SK-N-SH treated with all-trans-retinoic acid at 6 μM for 48 hours (cell line): ENCODE measurements around the gene CEP63.

Source experiments
- ESRRG ChIP-seq: fragments of 250-450 bp; sonication (Bioruptor Pico); IDR thresholded peaks from 2 replicates; pipeline ENCODE4 v1.6.1; 2021; ENCODE audit warnings: mild to moderate bottlenecking
- PATZ1 ChIP-seq: fragments of 250-450 bp; sonication (Bioruptor Pico); IDR thresholded peaks from 2 replicates; pipeline ENCODE4 v1.8.0; 2020; ENCODE audit warnings: mild to moderate bottlenecking, moderate library complexity, borderline replicate concordance
- SNAI2 ChIP-seq: fragments of 250-450 bp; sonication (Bioruptor Pico); IDR thresholded peaks from 2 replicates; pipeline ENCODE4 v1.5.0; 2020; ENCODE audit warnings: mild to moderate bottlenecking, moderate library complexity
- ZFP3 ChIP-seq: fragments of 250-450 bp; sonication (Bioruptor Pico); IDR thresholded peaks from 2 replicates; pipeline ENCODE4 v1.5.0; 2020; ENCODE audit warnings: mild to moderate bottlenecking, moderate library complexity
- ZFP30 ChIP-seq: fragments of 450-650 bp; formaldehyde crosslinking; IDR thresholded peaks from 2 replicates; pipeline ENCODE4 v1.5.0; 2022; ENCODE audit warnings: mild to moderate bottlenecking, moderate library complexity
- TF ChIP-seq, protein P1 (sequence below): fragments of 250-450 bp; sonication (Bioruptor Pico); IDR thresholded peaks from 2 replicates; pipeline ENCODE4 v1.8.0; 2021; ENCODE audit warnings: low read depth, mild to moderate bottlenecking, moderate library complexity, borderline replicate concordance

DNA sequence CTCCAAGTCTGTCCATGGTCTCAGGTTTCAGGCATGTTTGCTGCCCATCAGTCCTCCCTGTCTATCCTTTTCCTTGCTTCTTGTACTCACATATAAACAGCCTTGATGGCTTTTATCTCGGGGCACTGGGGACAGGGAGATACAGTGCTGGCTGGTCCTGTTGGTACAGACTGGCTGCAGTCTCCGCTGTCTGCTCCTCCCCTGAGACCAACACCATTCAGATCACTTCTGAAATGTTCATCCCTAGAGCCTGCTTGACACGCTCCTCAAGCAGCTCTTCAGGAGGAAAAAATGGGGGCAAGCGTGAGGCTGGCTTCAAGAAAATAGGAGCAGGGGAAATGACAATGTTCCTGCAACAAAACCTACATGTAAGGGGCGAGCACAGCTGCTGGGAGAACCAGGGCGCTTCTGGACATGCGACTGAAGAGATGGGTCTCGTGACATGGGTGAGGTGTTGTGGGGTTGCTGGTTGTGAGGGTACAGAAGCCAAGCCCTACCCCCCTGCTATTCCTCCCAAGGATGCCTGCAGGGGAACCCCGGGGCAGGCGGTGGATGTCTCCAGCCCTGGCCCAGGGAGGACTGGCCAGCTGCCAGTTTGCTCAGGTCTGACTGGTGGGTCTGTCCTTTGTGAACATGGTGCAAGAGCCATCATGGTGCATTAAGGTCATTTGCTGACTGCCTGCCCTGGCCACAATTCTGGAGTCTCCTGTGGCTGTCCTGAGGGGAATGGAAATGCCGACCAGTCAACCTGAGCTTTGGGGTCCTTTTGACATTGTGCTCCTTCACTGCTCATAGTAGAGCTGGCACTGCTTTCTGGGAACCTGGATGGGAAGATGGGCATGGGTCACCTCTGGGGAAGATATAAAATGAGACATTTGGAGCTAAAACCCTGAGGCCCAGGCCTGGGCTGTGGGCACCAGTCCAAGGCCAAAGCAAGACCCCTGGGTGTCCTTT, 124.9 kb downstream of the CEP63 start:
- no peak for TF ChIP-seq PATZ1 (CRISPR knock-in tag)
- no peak for TF ChIP-seq SNAI2 (CRISPR knock-in tag)
- TF ChIP-seq, protein P1, sequence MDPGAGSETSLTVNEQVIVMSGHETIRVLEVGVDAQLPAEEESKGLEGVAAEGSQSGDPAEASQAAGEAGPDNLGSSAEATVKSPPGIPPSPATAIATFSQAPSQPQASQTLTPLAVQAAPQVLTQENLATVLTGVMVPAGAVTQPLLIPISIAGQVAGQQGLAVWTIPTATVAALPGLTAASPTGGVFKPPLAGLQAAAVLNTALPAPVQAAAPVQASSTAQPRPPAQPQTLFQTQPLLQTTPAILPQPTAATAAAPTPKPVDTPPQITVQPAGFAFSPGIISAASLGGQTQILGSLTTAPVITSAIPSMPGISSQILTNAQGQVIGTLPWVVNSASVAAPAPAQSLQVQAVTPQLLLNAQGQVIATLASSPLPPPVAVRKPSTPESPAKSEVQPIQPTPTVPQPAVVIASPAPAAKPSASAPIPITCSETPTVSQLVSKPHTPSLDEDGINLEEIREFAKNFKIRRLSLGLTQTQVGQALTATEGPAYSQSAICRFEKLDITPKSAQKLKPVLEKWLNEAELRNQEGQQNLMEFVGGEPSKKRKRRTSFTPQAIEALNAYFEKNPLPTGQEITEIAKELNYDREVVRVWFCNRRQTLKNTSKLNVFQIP (CRISPR knock-in tag), result no peak
- TF ChIP-seq ZFP3, result no peak
- no peak for TF ChIP-seq ZFP30 (CRISPR knock-in tag)
- no peak for TF ChIP-seq ESRRG (CRISPR knock-in tag)
